H9 (cell line): ENCODE measurements around the gene MYBPHL. TPM values are rescaled to one million over a fixed set of nuclear protein-coding genes. Genes with fewer than 3 reads are reported as not detected.

Source experiments
- DNase-seq: peaks from one replicate; pipeline ENCODE4 v3.0.0-alpha.2; 2017
- H2AFZ ChIP-seq: one replicate; pipeline ENCODE4 v1.6.1; 2013; ENCODE audit warnings: mild to moderate bottlenecking, low read length, control low read depth, moderate library complexity
- H2AK5ac ChIP-seq: 2 replicates; pipeline ENCODE4 v1.6.1; 2013; ENCODE audit warnings: low read length, control low read depth, mixed read lengths; ENCODE audit not compliant: insufficient read length
- H2BK120ac ChIP-seq: one replicate; pipeline ENCODE4 v1.6.1; 2013; ENCODE audit warnings: low read depth, mild to moderate bottlenecking, low read length, control low read depth, inconsistent platforms; ENCODE audit not compliant: poor library complexity, severe bottlenecking
- H2BK12ac ChIP-seq: 2 replicates; pipeline ENCODE4 v1.6.1; 2013; ENCODE audit warnings: low read length, control low read depth, mixed read lengths, low read depth; ENCODE audit not compliant: insufficient read length
- H2BK15ac ChIP-seq: 2 replicates; pipeline ENCODE4 v1.6.1; 2013; ENCODE audit warnings: low read depth, low read length, control low read depth
- H2BK20ac ChIP-seq: one replicate; pipeline ENCODE4 v1.6.1; 2013; ENCODE audit warnings: low read depth, mild to moderate bottlenecking, low read length, control low read depth, inconsistent platforms; ENCODE audit not compliant: poor library complexity, severe bottlenecking
- H2BK5ac ChIP-seq: 2 replicates; pipeline ENCODE4 v1.6.1; 2013; ENCODE audit warnings: low read length, control low read depth, mixed read lengths; ENCODE audit not compliant: insufficient read length
- H3K14ac ChIP-seq: 2 replicates; pipeline ENCODE4 v1.6.1; 2013; ENCODE audit warnings: low read length, control low read depth; ENCODE audit not compliant: insufficient read depth
- H3K18ac ChIP-seq: 2 replicates; pipeline ENCODE4 v1.6.1; 2013; ENCODE audit warnings: low read depth, mild to moderate bottlenecking, mixed read lengths, low read length, control low read depth; ENCODE audit not compliant: insufficient read length
- H3K23ac ChIP-seq: 2 replicates; pipeline ENCODE4 v1.6.1; 2013; ENCODE audit warnings: low read length, control low read depth, mixed read lengths, low read depth; ENCODE audit not compliant: insufficient read length
- H3K23me2 ChIP-seq: 2 replicates; pipeline ENCODE4 v1.6.1; 2013; ENCODE audit warnings: low read depth, mild to moderate bottlenecking, mixed read lengths, low read length, control low read depth; ENCODE audit not compliant: insufficient read length, poor library complexity, severe bottlenecking
- H3K27ac ChIP-seq: 2 replicates; pipeline ENCODE4 v1.5.1; 2013; ENCODE audit warnings: low read length, control low read depth, mixed read lengths, low read depth; ENCODE audit not compliant: insufficient read length
- H3K27me3 ChIP-seq: 2 replicates; pipeline ENCODE4 v1.6.1; 2013; ENCODE audit warnings: low read length, control low read depth, inconsistent platforms; ENCODE audit not compliant: insufficient read depth
- H3K4ac ChIP-seq: 2 replicates; pipeline ENCODE4 v1.6.1; 2013; ENCODE audit warnings: low read depth, mild to moderate bottlenecking, control low read depth, inconsistent platforms, low read length, moderate library complexity
- H3K4me1 ChIP-seq: 2 replicates; pipeline ENCODE4 v1.6.1; 2013; ENCODE audit warnings: low read length, control low read depth, inconsistent platforms; ENCODE audit not compliant: insufficient read depth
- H3K4me2 ChIP-seq: 2 replicates; pipeline ENCODE4 v1.6.1; 2013; ENCODE audit warnings: low read length, control low read depth, mixed read lengths; ENCODE audit not compliant: insufficient read length, insufficient read depth
- H3K56ac ChIP-seq: 2 replicates; pipeline ENCODE4 v1.6.1; 2013; ENCODE audit warnings: low read depth, mild to moderate bottlenecking, mixed read lengths, low read length, control low read depth; ENCODE audit not compliant: insufficient read length
- H3K79me1 ChIP-seq: 2 replicates; pipeline ENCODE4 v1.6.1; 2013; ENCODE audit warnings: low read depth, mild to moderate bottlenecking, moderate library complexity, low read length, control low read depth, inconsistent platforms; ENCODE audit not compliant: insufficient read depth, poor library complexity, severe bottlenecking
- H3K79me2 ChIP-seq: 2 replicates; pipeline ENCODE4 v1.6.1; 2013; ENCODE audit warnings: low read length, control low read depth, inconsistent platforms; ENCODE audit not compliant: insufficient read depth
- H3K9ac ChIP-seq: 2 replicates; pipeline ENCODE4 v1.6.1; 2013; ENCODE audit warnings: low read length, control low read depth, mixed read lengths; ENCODE audit not compliant: insufficient read length; ENCODE audit errors: extremely low read depth
- H3K9me3 ChIP-seq: one replicate; pipeline ENCODE4 v1.6.1; 2013; ENCODE audit warnings: low read depth, low read length, inconsistent platforms; ENCODE audit not compliant: control insufficient read depth
- H3T11ph ChIP-seq: one replicate; pipeline ENCODE4 v1.6.1; 2013; ENCODE audit warnings: mild to moderate bottlenecking, low read length, control low read depth, inconsistent platforms
- H4K20me1 ChIP-seq: one replicate; pipeline ENCODE4 v1.6.1; 2013; ENCODE audit not compliant: control insufficient read depth, insufficient read length, insufficient read depth
- H4K5ac ChIP-seq: 2 replicates; pipeline ENCODE4 v1.6.1; 2013; ENCODE audit warnings: low read depth, mild to moderate bottlenecking, mixed read lengths, low read length, control low read depth; ENCODE audit not compliant: insufficient read length
- H4K8ac ChIP-seq: replicated peaks from 2 replicates; pipeline ENCODE4 v1.6.1; 2013; ENCODE audit warnings: low read length, control low read depth, mixed read lengths, low read depth; ENCODE audit not compliant: insufficient read length
- H4K91ac ChIP-seq: 2 replicates; pipeline ENCODE4 v1.6.1; 2013; ENCODE audit warnings: low read depth, mild to moderate bottlenecking, moderate library complexity, mixed read lengths, low read length, control low read depth; ENCODE audit not compliant: insufficient read length
- H3K27ac Mint-ChIP-seq, 3 experiments: 2 replicates in 2 of 3; 3 replicates in 1 of 3; pipeline ENCODE4 v1.8.0; 2020 to 2021; ENCODE audit warnings: mixed read lengths in 3 of 3, mild to moderate bottlenecking in 1 of 3, moderate library complexity in 1 of 3
- H3K27me3 Mint-ChIP-seq: 2 replicates; pipeline ENCODE4 v1.8.0; 2021; ENCODE audit warnings: low read depth, mild to moderate bottlenecking, moderate library complexity, mixed read lengths
- H3K36me3 Mint-ChIP-seq, 3 experiments: 2 replicates in 2 of 3; 3 replicates in 1 of 3; pipeline ENCODE4 v1.8.0; 2020 to 2021; ENCODE audit warnings: low read depth in 3 of 3, mixed read lengths in 3 of 3; ENCODE audit not compliant: insufficient read depth in 1 of 3
- H3K4me1 Mint-ChIP-seq, 2 experiments: 2 replicates each; pipeline ENCODE4 v1.8.0; 2020; ENCODE audit warnings: mixed read lengths in 2 of 2
- H3K4me3 Mint-ChIP-seq, 2 experiments: 2 replicates in 1 of 2; 3 replicates in 1 of 2; pipeline ENCODE4 v1.8.0; 2020 to 2021; ENCODE audit warnings: mild to moderate bottlenecking in 2 of 2, mixed read lengths in 2 of 2, moderate library complexity in 1 of 2
- H3K9me3 Mint-ChIP-seq, 2 experiments: 2 replicates in 1 of 2; 3 replicates in 1 of 2; pipeline ENCODE4 v1.8.0; 2020; ENCODE audit warnings: mild to moderate bottlenecking in 2 of 2, mixed read lengths in 2 of 2, moderate library complexity in 1 of 2
- CTCF ChIP-seq: fragments of 200-600 bp; sonication (generic); conservative IDR thresholded peaks from 3 replicates; pipeline ENCODE4 v1.8.0; 2021; ENCODE audit warnings: antibody characterized with exemption, mild to moderate bottlenecking
- WGBS: extraction: QIAGEN DNeasy Blood & Tissue Kit; methylation state at CpG from one replicate; pipeline ENCODE4 v1.1.7; 2013; ENCODE audit warnings: missing lambda C conversion rate, low lambda C conversion rate, mixed read lengths; ENCODE audit not compliant: insufficient read length; ENCODE audit errors: extremely low coverage; 5-methylcytosine and 5-hydroxymethylcytosine counted together
- total RNA-seq: library from RNA; stranded (reverse); gene quantifications from 2 replicates; pipeline ENCODE4 v1.2.1, GENCODE V29; 2021

Gene MYBPHL
- total RNA-seq, 1 experiment from 2014 or later, result 0.59 TPM

GRCh38 chr1:109243860-109244552 lies 62.8 kb downstream of the MYBPHL start:
- Histone ChIP-seq H2BK120ac (no peak overlapping the region), H3K23me2 (no peaks in the 10 kb centered on the region), H3K27ac (no peak overlapping the region), H3K4ac (no peak overlapping the region), H2AFZ (no peak overlapping the region), H3K9me3 (no peaks in the 10 kb centered on the region), H3K18ac (no peak overlapping the region), H2BK12ac (no peak overlapping the region), H2BK15ac (no peak overlapping the region), H4K8ac (no peak overlapping the region), H3T11ph (no peak overlapping the region), H3K4me1 (peaks cover 12% of the 10 kb centered on the region; the same call in 1 of the 2 replicates), H2BK20ac (no peak overlapping the region), H3K27me3 (no peaks in the 10 kb centered on the region), H3K9ac (no peak overlapping the region), H4K5ac (no peak overlapping the region), H2AK5ac (no peak overlapping the region), H3K23ac (no peak overlapping the region), H4K20me1 (no peaks in the 10 kb centered on the region), H3K79me2 (no peaks in the 10 kb centered on the region), H3K4me2 (no peak overlapping the region), H3K14ac (no peak overlapping the region), H3K56ac (no peak overlapping the region), H2BK5ac (no peak overlapping the region), H3K79me1 (no peaks in the 10 kb centered on the region), H4K91ac (no peak overlapping the region)
- no CpG with 5 or more reads among the region's 8 CpGs for WGBS
- H3K9me3 Mint-ChIP-seq, result no peaks in the 10 kb centered on the region; a peak in 1 of 5 replicates
- peaks cover 29% of the 10 kb centered on the region for H3K27me3 Mint-ChIP-seq
- peaks cover 0 to 1% (median 0%) of the 10 kb centered on the region in 3 experiments; a peak in 2 of 7 replicates for H3K36me3 Mint-ChIP-seq
- DNase-seq, result peak; percentile 1
- H3K4me3 Mint-ChIP-seq, result no peak overlapping the region
- H3K27ac Mint-ChIP-seq, result no peak overlapping the region
- no peak for TF ChIP-seq CTCF
- H3K4me1 Mint-ChIP-seq, result peaks cover 41 to 45% of the 10 kb centered on the region in 2 experiments
